Tibial artery (tissue), 4 donors: Measurements from ENCODE around the gene ZBTB20.
A peak's percentile ranks its signal among the peaks of the same experiment; 100 is the strongest.

Source experiments
- DNase-seq, 2 donors: peaks; one replicate each; pipeline ENCODE4 v3.0.0-alpha.2; 2019
- H3K27ac ChIP-seq, 2 donors: fragments of 200-600 bp; sonication (generic) in 1 of 2; 1 replicate in 1 of 2; 2 replicates in 1 of 2; pipeline ENCODE4 v1.5.1; 2018 to 2019; ENCODE audit warnings: mild to moderate bottlenecking in 1 of 2
- H3K27me3 ChIP-seq, 2 donors: fragments of 200-600 bp; sonication (generic) in 1 of 2; one replicate each; pipeline versions ENCODE4 v1.5.1 to v1.6.0; 2016 to 2019
- H3K36me3 ChIP-seq, 3 donors: fragments of 200-600 bp; sonication (generic) in 2 of 3; one replicate each; pipeline ENCODE4 v1.5.1; 2016 to 2019; ENCODE audit warnings: mild to moderate bottlenecking in 2 of 3
- H3K4me1 ChIP-seq, 4 donors: fragments of 200-600 bp; sonication (generic) in 2 of 4; 1 replicate in 3 of 4; 2 replicates in 1 of 4; pipeline ENCODE4 v1.5.1; 2016 to 2019
- H3K4me3 ChIP-seq, 2 donors: fragments of 200-600 bp; sonication (generic) in 1 of 2; 1 replicate in 1 of 2; 2 replicates in 1 of 2; pipeline ENCODE4 v1.5.1; 2018 to 2019; ENCODE audit warnings: mild to moderate bottlenecking in 2 of 2
- H3K9me3 ChIP-seq, 3 donors: fragments of 200-600 bp; sonication (generic) in 1 of 3; one replicate each; pipeline ENCODE4 v1.5.1; 2016 to 2019
- CTCF ChIP-seq, 2 experiments: fragments of 200-600 bp in 1 of 2; fragments of 450-650 bp in 1 of 2; IDR thresholded peaks; one replicate each; pipeline ENCODE4 v1.5.1; 2017 to 2019; ENCODE audit warnings: antibody characterized with exemption in 2 of 2, mild to moderate bottlenecking in 1 of 2, moderate library complexity in 1 of 2
- intact Hi-C: fragments of 100-400 bp; cut with DNase I; formaldehyde crosslinking; loops from one replicate; pipeline ENCODE4 v1.15.0; 2023; ENCODE audit warnings: low total_unique reads

ZBTB20 gene

GRCh38 chr3:114295946-114296345, 851.1 kb downstream of the ZBTB20 start:
- H3K9me3 ChIP-seq = no peaks in the 10 kb centered on the region
- no peaks in the 10 kb centered on the region for H3K36me3 ChIP-seq
- intact Hi-C loops = no loop called here
- H3K4me3 ChIP-seq = no peak overlapping the region
- DNase-seq = no peak
- H3K4me1 ChIP-seq = peaks cover 0 to 4% (median 0%) of the 10 kb centered on the region in 4 donors
- TF ChIP-seq CTCF (IDR thresholded peaks at IDR 0.05) = no peak
- no peaks in the 10 kb centered on the region for H3K27me3 ChIP-seq
- no peak overlapping the region for H3K27ac ChIP-seq

- H3K27ac ChIP-seq = no peak overlapping the region
- no peaks in the 10 kb centered on the region for H3K9me3 ChIP-seq
- no peak overlapping the region for H3K4me3 ChIP-seq
- H3K36me3 ChIP-seq = no peaks in the 10 kb centered on the region
- H3K4me1 ChIP-seq = peaks cover 0 to 4% (median 0%) of the 10 kb centered on the region in 4 donors
- TF ChIP-seq CTCF (IDR thresholded peaks at IDR 0.05) = no peak
- intact Hi-C loops = no loop called here
- H3K27me3 ChIP-seq = no peaks in the 10 kb centered on the region
- no peak for DNase-seq
These were observed 852.1 kb downstream of the ZBTB20 start for GRCh38 chr3:114294940-114295480.

GRCh38 chr3:114293838-114294535, 853.1 kb downstream of the ZBTB20 start, which contains the start of gene TIGIT:
TIGIT (plus strand) TSS chr3:114294028; CDS start chr3:114294062, 34 bp downstream.
- no peak for DNase-seq
- H3K36me3 ChIP-seq = no peaks in the 10 kb centered on the region
- no peaks in the 10 kb centered on the region for H3K27me3 ChIP-seq
- no peak for TF ChIP-seq CTCF (IDR thresholded peaks at IDR 0.05)
- H3K4me1 ChIP-seq = peaks cover 0 to 4% (median 0%) of the 10 kb centered on the region in 4 donors
- H3K9me3 ChIP-seq = no peaks in the 10 kb centered on the region
- no peak within 1 kb of the TSS for H3K27ac ChIP-seq
- no peak within 1 kb of the TSS for H3K4me3 ChIP-seq
- intact Hi-C loops = no loop called here

- peak; percentile 43 to 44 for TF ChIP-seq CTCF (IDR thresholded peaks at IDR 0.05)
- H3K9me3 ChIP-seq = no peaks in the 10 kb centered on the region
- peak in 1 of 2 donors; percentile 37 for DNase-seq
- intact Hi-C loops = no loop called here
- no peak overlapping the region for H3K27ac ChIP-seq
- H3K36me3 ChIP-seq = no peaks in the 10 kb centered on the region
- H3K4me1 ChIP-seq = peaks cover 0 to 4% (median 0%) of the 10 kb centered on the region in 4 donors
- H3K4me3 ChIP-seq = no peak overlapping the region
- H3K27me3 ChIP-seq = no peaks in the 10 kb centered on the region
These were observed 855.9 kb downstream of the ZBTB20 start for GRCh38 chr3:114290911-114291901.

- Histone ChIP-seq H3K9me3 (no peaks in the 10 kb centered on the region), H3K27ac (no peak overlapping the region), H3K4me1 (peaks cover 0 to 2% (median 0%) of the 10 kb centered on the region in 4 donors), H3K36me3 (no peaks in the 10 kb centered on the region), H3K27me3 (no peaks in the 10 kb centered on the region), H3K4me3 (no peak overlapping the region)
- DNase-seq = no peak
- intact Hi-C loops = no loop called here
- no peak for TF ChIP-seq CTCF (IDR thresholded peaks at IDR 0.05)
These were observed 860.8 kb downstream of the ZBTB20 start for GRCh38 chr3:114286266-114286665.
